Lung (tissue), 12 donors: ENCODE results near the gene SDF2L1. TPM values are rescaled to one million over a fixed set of nuclear protein-coding genes. Genes with fewer than 3 reads are reported as not detected.

Experiments used
- ATAC-seq: fragments of 200-7000 bp; cut with Tn5 transposase; one replicate; pipeline ENCODE4 v1.9.1; 2020; ENCODE audit warnings: moderate number of reproducible peaks; ENCODE audit not compliant: insufficient read depth, low FRiP score
- DNase-seq, 3 donors: peaks; one replicate each; pipeline ENCODE4 v3.0.0-alpha.2; 2013 to 2017
- H3K27ac ChIP-seq, 2 donors: one replicate each; pipeline ENCODE4 v1.5.1; 2013; ENCODE audit warnings: mild to moderate bottlenecking in 2 of 2, moderate library complexity in 2 of 2, control low read depth in 1 of 2, inconsistent platforms in 1 of 2, low read depth in 1 of 2, low read length in 1 of 2
- H3K27me3 ChIP-seq, 3 donors: one replicate each; pipeline ENCODE4 v1.5.1; 2013; ENCODE audit warnings: low read length in 2 of 3; ENCODE audit not compliant: control insufficient read depth in 3 of 3, insufficient read depth in 3 of 3
- H3K36me3 ChIP-seq, 4 donors: one replicate each; pipeline ENCODE4 v1.5.1; 2013; ENCODE audit warnings: low read length in 4 of 4, mild to moderate bottlenecking in 1 of 4, moderate library complexity in 1 of 4; ENCODE audit not compliant: control insufficient read depth in 4 of 4, insufficient read depth in 4 of 4
- H3K4me1 ChIP-seq, 5 donors: one replicate each; pipeline ENCODE4 v1.5.1; 2013; ENCODE audit warnings: low read length in 5 of 5, mild to moderate bottlenecking in 2 of 5, moderate library complexity in 1 of 5; ENCODE audit not compliant: control insufficient read depth in 5 of 5, insufficient read depth in 5 of 5
- H3K4me3 ChIP-seq: one replicate; pipeline ENCODE4 v1.5.1; 2013; ENCODE audit warnings: mild to moderate bottlenecking, control low read depth, moderate library complexity
- H3K9ac ChIP-seq, 2 donors: one replicate each; pipeline ENCODE4 v1.5.1; 2013; ENCODE audit warnings: low read length in 2 of 2, control low read depth in 1 of 2; ENCODE audit not compliant: insufficient read depth in 1 of 2
- H3K9me3 ChIP-seq, 4 donors: one replicate each; pipeline ENCODE4 v1.5.1; 2013; ENCODE audit warnings: low read length in 3 of 4, mild to moderate bottlenecking in 1 of 4, moderate library complexity in 1 of 4; ENCODE audit not compliant: control insufficient read depth in 4 of 4, insufficient read depth in 3 of 4
- WGBS, 2 donors: extraction: QIAGEN DNeasy Blood & Tissue Kit; methylation state at CpG; one replicate each; pipeline ENCODE4 v1.1.7; 2013; 5-methylcytosine and 5-hydroxymethylcytosine counted together
- polyA plus RNA-seq, 2 donors: library from polyadenylated mRNA; stranded (reverse); fragments of 200-250 nt; gene quantifications; one replicate each; pipeline ENCODE4 v1.2.1, GENCODE V29; 2013
- total RNA-seq, 2 donors: library from RNA; depleted of rRNA in 1 of 2; stranded (reverse); fragments of >200 nt in 1 of 2; gene quantifications; one replicate each; pipeline ENCODE4 v1.2.1, GENCODE V29; 2014 to 2021
- TF ChIP-seq, protein P1 (sequence below): IDR thresholded peaks from 2 replicates; pipeline ENCODE4 v1.5.1; 2012; ENCODE audit warnings: mild to moderate bottlenecking; ENCODE audit errors: control extremely low read depth, extremely low read depth
- donor health status: control.
- donor health status: control.
- donor health status: Bipolar disorder and iron deficiency.
- donor health status: healthy.
- donor health status: DM: yes; HTN: yes; CAD: no.

Gene SDF2L1
- total and polyA plus RNA-seq, 4 donors: 7.3 to 200 (median 78.1) TPM

DNA sequence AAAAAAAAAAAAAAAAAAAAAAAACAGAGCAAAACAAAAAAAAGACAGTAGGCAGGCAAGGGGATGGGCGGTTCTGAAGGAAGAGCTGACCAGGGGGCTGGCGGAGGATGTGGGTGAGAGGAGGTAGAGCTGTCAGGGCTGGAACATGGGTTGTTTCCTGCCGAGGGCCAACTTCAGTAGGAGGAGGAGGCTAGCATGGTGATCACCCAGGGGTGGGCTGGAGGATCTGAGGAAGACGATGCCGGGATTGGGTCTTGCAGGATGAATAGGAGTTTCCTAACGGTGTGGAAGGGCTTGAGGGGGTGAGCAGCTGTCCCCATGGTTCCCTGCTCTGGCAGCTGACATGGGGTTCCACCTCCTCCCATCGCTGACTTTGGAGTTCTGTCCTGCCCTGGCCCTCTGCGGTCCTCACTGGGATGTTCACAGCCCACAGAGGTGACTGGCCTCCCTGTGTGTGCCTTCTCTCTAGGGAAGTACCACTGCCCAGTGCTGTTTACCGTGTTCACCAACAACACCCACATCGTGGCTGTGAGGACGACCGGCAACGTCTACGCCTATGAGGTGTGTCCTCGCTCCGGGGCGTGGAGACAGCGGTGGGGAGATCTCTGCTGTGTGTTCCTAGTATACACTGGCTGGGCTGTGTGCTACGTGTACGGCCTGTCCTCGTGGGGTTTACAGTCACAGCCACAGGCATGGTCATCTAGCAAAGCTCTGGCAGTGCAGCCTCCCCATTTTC, 38.9 kb downstream of the SDF2L1 start:
- no peak for ATAC-seq
- TF ChIP-seq, protein P1, sequence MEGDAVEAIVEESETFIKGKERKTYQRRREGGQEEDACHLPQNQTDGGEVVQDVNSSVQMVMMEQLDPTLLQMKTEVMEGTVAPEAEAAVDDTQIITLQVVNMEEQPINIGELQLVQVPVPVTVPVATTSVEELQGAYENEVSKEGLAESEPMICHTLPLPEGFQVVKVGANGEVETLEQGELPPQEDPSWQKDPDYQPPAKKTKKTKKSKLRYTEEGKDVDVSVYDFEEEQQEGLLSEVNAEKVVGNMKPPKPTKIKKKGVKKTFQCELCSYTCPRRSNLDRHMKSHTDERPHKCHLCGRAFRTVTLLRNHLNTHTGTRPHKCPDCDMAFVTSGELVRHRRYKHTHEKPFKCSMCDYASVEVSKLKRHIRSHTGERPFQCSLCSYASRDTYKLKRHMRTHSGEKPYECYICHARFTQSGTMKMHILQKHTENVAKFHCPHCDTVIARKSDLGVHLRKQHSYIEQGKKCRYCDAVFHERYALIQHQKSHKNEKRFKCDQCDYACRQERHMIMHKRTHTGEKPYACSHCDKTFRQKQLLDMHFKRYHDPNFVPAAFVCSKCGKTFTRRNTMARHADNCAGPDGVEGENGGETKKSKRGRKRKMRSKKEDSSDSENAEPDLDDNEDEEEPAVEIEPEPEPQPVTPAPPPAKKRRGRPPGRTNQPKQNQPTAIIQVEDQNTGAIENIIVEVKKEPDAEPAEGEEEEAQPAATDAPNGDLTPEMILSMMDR: no peak

GRCh38 chr22:21681566-21682370, 39.7 kb downstream of the SDF2L1 start:
- no peak for ATAC-seq
- Histone ChIP-seq H3K27me3 (no peaks in the 10 kb centered on the region), H3K4me1 (no peaks in the 10 kb centered on the region)

More for the DNA sequence above, 38.9 kb downstream of the SDF2L1 start:
- Histone ChIP-seq H3K4me1 (no peaks in the 10 kb centered on the region), H3K9ac (no peak overlapping the region), H3K4me3 (no peak overlapping the region), H3K36me3 (peaks cover 0 to 50% (median 4%) of the 10 kb centered on the region in 4 donors), H3K27ac (no peak overlapping the region), H3K27me3 (no peaks in the 10 kb centered on the region), H3K9me3 (no peaks in the 10 kb centered on the region)
- WGBS, 2 donors: 95% methylated on average over 21 of the region's 21 CpGs
- DNase-seq: no peak

GRCh38 chr22:21682385-21683175, 40.5 kb downstream of the SDF2L1 start:
- TF ChIP-seq, protein P1: no peak
- 94 to 97% methylated on average over 20 of the region's 20 CpGs for WGBS, 2 donors
- no peaks in the 10 kb centered on the region for H3K4me1 ChIP-seq
- H3K4me3 ChIP-seq: no peak overlapping the region
- no peak overlapping the region for H3K9ac ChIP-seq
- H3K36me3 ChIP-seq: peaks cover 0 to 60% (median 7%) of the 10 kb centered on the region in 4 donors
- H3K9me3 ChIP-seq: no peaks in the 10 kb centered on the region
- ATAC-seq (no peak), DNase-seq (no peak)
- H3K27ac ChIP-seq: no peak overlapping the region
- no peaks in the 10 kb centered on the region for H3K27me3 ChIP-seq

More at GRCh38 chr22:21681566-21682370, 39.7 kb downstream of the SDF2L1 start:
- WGBS, 2 donors: 92% methylated on average over 24 of the region's 24 CpGs
- Histone ChIP-seq H3K27ac (no peak overlapping the region), H3K4me3 (no peak overlapping the region), H3K9me3 (no peaks in the 10 kb centered on the region), H3K9ac (no peak overlapping the region), H3K36me3 (peaks cover 0 to 56% (median 7%) of the 10 kb centered on the region in 4 donors)
- DNase-seq: no peak
- TF ChIP-seq, protein P1: no peak
